HepG2 (cell line): ENCODE measurements around the gene STK4. TPM values are rescaled to one million over a fixed set of nuclear protein-coding genes. Genes with fewer than 3 reads are reported as not detected.

Experiments used
- FOXK1 ChIP-seq: sonication (generic); formaldehyde crosslinking; IDR thresholded peaks from 2 replicates; pipeline ENCODE4 v1.4.0; 2020; ENCODE audit warnings: low read depth, missing genetic modification reagents, borderline replicate concordance
- HNRNPK ChIP-seq: fragments of 200-400 bp; formaldehyde crosslinking; IDR thresholded peaks from 2 replicates; pipeline ENCODE4 v1.6.1; 2018; ENCODE audit warnings: low read length, low read depth, moderate library complexity, mild to moderate bottlenecking; ENCODE audit not compliant: poor library complexity, severe bottlenecking
- HOXA5 ChIP-seq: sonication (generic); formaldehyde crosslinking; IDR thresholded peaks from 2 replicates; pipeline ENCODE4 v1.4.0; 2020; ENCODE audit warnings: missing genetic modification reagents
- MAFK ChIP-seq, 2 experiments: IDR thresholded peaks in 1 of 2; conservative IDR thresholded peaks in 1 of 2; 2 replicates each; pipeline ENCODE4 v1.6.1; 2011; ENCODE audit warnings: improper control_type of control experiment in 2 of 2, low read length in 2 of 2
- MED13 ChIP-seq: sonication (generic); formaldehyde crosslinking; IDR thresholded peaks from 2 replicates; pipeline ENCODE4 v1.5.0; 2020; ENCODE audit warnings: missing genetic modification reagents
- MTF2 ChIP-seq: sonication (generic); formaldehyde crosslinking; IDR thresholded peaks from 2 replicates; pipeline ENCODE4 v1.5.0; 2020; ENCODE audit warnings: missing genetic modification reagents, borderline replicate concordance
- NFIC ChIP-seq: IDR thresholded peaks from 2 replicates; pipeline ENCODE4 v1.6.1; 2012; ENCODE audit warnings: mild to moderate bottlenecking, low read length, inconsistent platforms
- NR2F1 ChIP-seq, 2 experiments: fragments of 450-650 bp in 1 of 2; formaldehyde crosslinking in 1 of 2; IDR thresholded peaks; 2 replicates each; pipeline versions ENCODE4 v1.5.0 to v1.6.1; 2016 to 2020; ENCODE audit warnings: mild to moderate bottlenecking in 1 of 2, missing compliant biosample characterization in 1 of 2, missing genetic modification reagents in 1 of 2, moderate library complexity in 1 of 2
- PAF1 ChIP-seq: IDR thresholded peaks from 2 replicates; pipeline ENCODE4 v1.6.1; 2016; ENCODE audit warnings: missing genetic modification reagents, missing compliant biosample characterization
- REPIN1 ChIP-seq: sonication (generic); formaldehyde crosslinking; IDR thresholded peaks from 2 replicates; pipeline ENCODE4 v1.8.0; 2022; ENCODE audit warnings: missing genetic modification reagents, low read depth, mild to moderate bottlenecking, borderline replicate concordance
- SAP130 ChIP-seq: IDR thresholded peaks from 2 replicates; pipeline ENCODE4 v1.6.1; 2016; ENCODE audit warnings: low read depth
- TARDBP ChIP-seq: sonication (generic); formaldehyde crosslinking; IDR thresholded peaks from 2 replicates; pipeline ENCODE4 v1.8.0; 2022; ENCODE audit warnings: mild to moderate bottlenecking, missing genetic modification reagents
- TMF1 ChIP-seq: sonication (generic); formaldehyde crosslinking; IDR thresholded peaks from 2 replicates; pipeline ENCODE4 v1.8.1; 2022; ENCODE audit warnings: low read depth, missing genetic modification reagents
- YEATS2 ChIP-seq: sonication (generic); formaldehyde crosslinking; IDR thresholded peaks from 2 replicates; pipeline ENCODE4 v1.4.0; 2020; ENCODE audit warnings: missing genetic modification reagents, borderline replicate concordance
- ZNF350 ChIP-seq: sonication (generic); formaldehyde crosslinking; IDR thresholded peaks from 2 replicates; pipeline ENCODE4 v1.4.0; 2020; ENCODE audit warnings: mild to moderate bottlenecking, low read depth, missing genetic modification reagents, borderline replicate concordance
- ZNF367 ChIP-seq: sonication (generic); formaldehyde crosslinking; IDR thresholded peaks from 2 replicates; pipeline ENCODE4 v1.4.0; 2020; ENCODE audit warnings: missing genetic modification reagents, borderline replicate concordance
- ZNF484 ChIP-seq: sonication (generic); formaldehyde crosslinking; IDR thresholded peaks from 2 replicates; pipeline ENCODE4 v1.5.1; 2020; ENCODE audit warnings: mild to moderate bottlenecking, low read depth, missing genetic modification reagents, borderline replicate concordance
- ZNF589 ChIP-seq: sonication (generic); formaldehyde crosslinking; conservative IDR thresholded peaks from 2 replicates; pipeline ENCODE4 v1.8.0; 2022; ENCODE audit warnings: mild to moderate bottlenecking, moderate library complexity, missing genetic modification reagents
- ZNF7 ChIP-seq: IDR thresholded peaks from 2 replicates; pipeline ENCODE4 v1.6.1; 2016; ENCODE audit warnings: missing biosample characterization, missing genetic modification reagents
- ZSCAN29 ChIP-seq: sonication (generic); formaldehyde crosslinking; conservative IDR thresholded peaks from 2 replicates; pipeline ENCODE4 v1.4.0; 2020; ENCODE audit warnings: mild to moderate bottlenecking, missing genetic modification reagents
- polyA plus RNA-seq, 8 experiments: library from polyadenylated mRNA; depleted of rRNA in 3 of 8; stranded (reverse) in 7 of 8; unstranded in 1 of 8; fragments of >200 nt; fragmentation: Illumina TruSeq in 4 of 8; extraction: Trizol in 4 of 8; gene quantifications; 2 replicates each; pipeline versions ENCODE4 v1.2.1 to v1.2.3, GENCODE V29; 2011 to 2016; ENCODE audit warnings: low read depth in 4 of 8, missing spikeins in 1 of 8, mixed read lengths in 1 of 8; ENCODE audit not compliant: insufficient read depth in 1 of 8
- total RNA-seq, 5 experiments: library from RNA; depleted of rRNA; stranded (reverse); fragments of >200 nt; fragmentation: Illumina TruSeq; extraction: Trizol; gene quantifications; 2 replicates each; pipeline ENCODE4 v1.2.3, GENCODE V29; 2016; ENCODE audit warnings: low read depth in 1 of 5
- TF ChIP-seq, protein P1 (sequence below): sonication (generic); formaldehyde crosslinking; IDR thresholded peaks from 2 replicates; pipeline ENCODE4 v1.5.0; 2020; ENCODE audit warnings: mild to moderate bottlenecking, missing genetic modification reagents
- TF ChIP-seq, protein P2 (sequence below): sonication (generic); formaldehyde crosslinking; IDR thresholded peaks from 2 replicates; pipeline ENCODE4 v1.8.1; 2023; ENCODE audit warnings: mild to moderate bottlenecking, moderate library complexity, missing genetic modification reagents
- TF ChIP-seq, protein P3 (sequence below): sonication (generic); formaldehyde crosslinking; IDR thresholded peaks from 2 replicates; pipeline ENCODE4 v1.5.0; 2020; ENCODE audit warnings: missing genetic modification reagents
- TF ChIP-seq, protein P4 (sequence below): sonication (generic); formaldehyde crosslinking; IDR thresholded peaks from 2 replicates; pipeline ENCODE4 v1.4.0; 2020; ENCODE audit warnings: missing genetic modification reagents

The STK4 gene
- total and polyA plus RNA-seq, 2 of the 13 experiments (the other 11 are each of a cell fraction or from before 2014, with no cell fraction given) = 25.6 to 38.3 TPM

GRCh38 chr20:45077559-45077958, 111.2 kb downstream of the STK4 start (continued):
- TF ChIP-seq, protein P1, sequence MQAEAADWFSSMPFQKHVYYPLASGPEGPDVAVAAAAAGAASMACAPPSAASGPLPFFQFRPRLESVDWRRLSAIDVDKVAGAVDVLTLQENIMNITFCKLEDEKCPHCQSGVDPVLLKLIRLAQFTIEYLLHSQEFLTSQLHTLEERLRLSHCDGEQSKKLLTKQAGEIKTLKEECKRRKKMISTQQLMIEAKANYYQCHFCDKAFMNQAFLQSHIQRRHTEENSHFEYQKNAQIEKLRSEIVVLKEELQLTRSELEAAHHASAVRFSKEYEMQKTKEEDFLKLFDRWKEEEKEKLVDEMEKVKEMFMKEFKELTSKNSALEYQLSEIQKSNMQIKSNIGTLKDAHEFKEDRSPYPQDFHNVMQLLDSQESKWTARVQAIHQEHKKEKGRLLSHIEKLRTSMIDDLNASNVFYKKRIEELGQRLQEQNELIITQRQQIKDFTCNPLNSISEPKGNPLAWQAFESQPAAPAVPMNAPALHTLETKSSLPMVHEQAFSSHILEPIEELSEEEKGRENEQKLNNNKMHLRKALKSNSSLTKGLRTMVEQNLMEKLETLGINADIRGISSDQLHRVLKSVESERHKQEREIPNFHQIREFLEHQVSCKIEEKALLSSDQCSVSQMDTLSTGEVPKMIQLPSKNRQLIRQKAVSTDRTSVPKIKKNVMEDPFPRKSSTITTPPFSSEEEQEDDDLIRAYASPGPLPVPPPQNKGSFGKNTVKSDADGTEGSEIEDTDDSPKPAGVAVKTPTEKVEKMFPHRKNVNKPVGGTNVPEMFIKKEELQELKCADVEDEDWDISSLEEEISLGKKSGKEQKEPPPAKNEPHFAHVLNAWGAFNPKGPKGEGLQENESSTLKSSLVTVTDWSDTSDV (CRISPR knock-in tag) = no peak
- TF ChIP-seq NR2F1 (CRISPR knock-in tag; IDR thresholded peaks at IDR 0.05) = peak; percentile 53 to 94
- TF ChIP-seq HOXA5 (CRISPR knock-in tag) = no peak
- no peak for TF ChIP-seq ZNF589 (CRISPR knock-in tag)
- TF ChIP-seq NFIC = peak; percentile 73
- no peak for TF ChIP-seq ZNF7 (CRISPR knock-in tag)
- TF ChIP-seq TARDBP (CRISPR knock-in tag) = 0 out of 2 replicates have a peak, but pooled peaks have one; percentile 33
- peak; percentile 11; the same call in 1 of the 2 replicates for TF ChIP-seq YEATS2
- TF ChIP-seq, protein P2, sequence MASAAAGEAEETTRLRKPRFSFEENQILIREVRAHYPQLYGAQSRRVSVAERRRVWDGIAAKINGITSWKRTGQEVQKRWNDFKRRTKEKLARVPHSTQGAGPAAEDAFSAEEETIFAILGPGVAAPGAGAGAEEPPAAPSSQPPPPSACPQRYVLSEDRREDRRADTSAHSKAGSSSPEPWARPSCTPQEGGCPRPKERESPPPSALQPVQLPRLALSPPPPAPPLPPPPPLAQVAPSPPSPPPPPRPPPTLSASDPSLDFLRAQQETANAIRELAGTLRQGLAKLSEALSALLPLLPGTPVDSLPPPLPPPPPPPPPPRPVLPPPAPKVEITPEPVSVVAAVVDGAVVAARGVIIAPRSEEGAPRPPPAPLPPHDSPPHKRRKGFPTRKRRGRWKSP (CRISPR knock-in tag) = no peak
- TF ChIP-seq MED13 (CRISPR knock-in tag) = no peak
- no peak for TF ChIP-seq MTF2
- TF ChIP-seq ZNF484 (CRISPR knock-in tag) = no peak
- TF ChIP-seq ZNF367 (CRISPR knock-in tag) = no peak
- TF ChIP-seq, protein P3, sequence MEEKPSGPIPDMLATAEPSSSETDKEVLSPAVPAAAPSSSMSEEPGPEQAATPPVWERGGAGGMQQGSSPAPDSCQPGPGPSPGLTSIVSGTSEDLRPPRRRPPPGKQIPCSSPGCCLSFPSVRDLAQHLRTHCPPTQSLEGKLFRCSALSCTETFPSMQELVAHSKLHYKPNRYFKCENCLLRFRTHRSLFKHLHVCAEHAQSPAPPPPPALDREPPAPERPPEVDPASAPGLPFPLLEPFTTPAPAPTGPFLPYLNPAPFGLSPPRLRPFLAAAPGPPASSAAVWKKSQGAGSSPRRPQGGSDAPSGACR (CRISPR knock-in tag) = no peak
- TF ChIP-seq MAFK (conservative IDR thresholded peaks at IDR 0.05 in 1 of 2, IDR thresholded peaks at IDR 0.05 in 1 of 2; ENCODE audit: low read length in 2 of 2) = peak in 1 of 2 experiments; percentile 59; a peak in 3 of 4 replicates
- no peak for TF ChIP-seq TMF1 (CRISPR knock-in tag)
- 0 out of 2 replicates have a peak, but pooled peaks have one; percentile 45 for TF ChIP-seq ZSCAN29
- TF ChIP-seq PAF1 (CRISPR knock-in tag) = no peak
- TF ChIP-seq HNRNPK = no peak
- peak; percentile 43; the same call in 1 of the 2 replicates for TF ChIP-seq SAP130 (CRISPR knock-in tag)
- TF ChIP-seq, protein P4, sequence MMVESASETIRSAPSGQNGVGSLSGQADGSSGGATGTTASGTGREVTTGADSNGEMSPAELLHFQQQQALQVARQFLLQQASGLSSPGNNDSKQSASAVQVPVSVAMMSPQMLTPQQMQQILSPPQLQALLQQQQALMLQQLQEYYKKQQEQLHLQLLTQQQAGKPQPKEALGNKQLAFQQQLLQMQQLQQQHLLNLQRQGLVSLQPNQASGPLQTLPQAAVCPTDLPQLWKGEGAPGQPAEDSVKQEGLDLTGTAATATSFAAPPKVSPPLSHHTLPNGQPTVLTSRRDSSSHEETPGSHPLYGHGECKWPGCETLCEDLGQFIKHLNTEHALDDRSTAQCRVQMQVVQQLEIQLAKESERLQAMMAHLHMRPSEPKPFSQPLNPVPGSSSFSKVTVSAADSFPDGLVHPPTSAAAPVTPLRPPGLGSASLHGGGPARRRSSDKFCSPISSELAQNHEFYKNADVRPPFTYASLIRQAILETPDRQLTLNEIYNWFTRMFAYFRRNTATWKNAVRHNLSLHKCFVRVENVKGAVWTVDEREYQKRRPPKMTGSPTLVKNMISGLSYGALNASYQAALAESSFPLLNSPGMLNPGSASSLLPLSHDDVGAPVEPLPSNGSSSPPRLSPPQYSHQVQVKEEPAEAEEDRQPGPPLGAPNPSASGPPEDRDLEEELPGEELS (CRISPR knock-in tag) = peak; percentile 81
- TF ChIP-seq FOXK1 = peak; percentile 62; the same call in 1 of the 2 replicates
- 0 out of 2 replicates have a peak, but pooled peaks have one; percentile 45 for TF ChIP-seq REPIN1 (CRISPR knock-in tag)
- TF ChIP-seq ZNF350 = no peak; the same call in 1 of the 2 replicates
